H9 (cell line): Measurements from ENCODE around the gene FAM227A. TPM values are rescaled to one million over a fixed set of nuclear protein-coding genes. Genes with fewer than 3 reads are reported as not detected.
A peak's percentile ranks its signal among the peaks of the same experiment; 100 is the strongest.

Source experiments
- DNase-seq: peaks from one replicate; pipeline ENCODE4 v3.0.0-alpha.2; 2017
- H2AFZ ChIP-seq: one replicate; pipeline ENCODE4 v1.6.1; 2013; ENCODE audit warnings: mild to moderate bottlenecking, low read length, control low read depth, moderate library complexity
- H2AK5ac ChIP-seq: 2 replicates; pipeline ENCODE4 v1.6.1; 2013; ENCODE audit warnings: low read length, control low read depth, mixed read lengths; ENCODE audit not compliant: insufficient read length
- H2BK120ac ChIP-seq: one replicate; pipeline ENCODE4 v1.6.1; 2013; ENCODE audit warnings: low read depth, mild to moderate bottlenecking, low read length, control low read depth, inconsistent platforms; ENCODE audit not compliant: poor library complexity, severe bottlenecking
- H2BK12ac ChIP-seq: 2 replicates; pipeline ENCODE4 v1.6.1; 2013; ENCODE audit warnings: low read length, control low read depth, mixed read lengths, low read depth; ENCODE audit not compliant: insufficient read length
- H2BK15ac ChIP-seq: 2 replicates; pipeline ENCODE4 v1.6.1; 2013; ENCODE audit warnings: low read depth, low read length, control low read depth
- H2BK20ac ChIP-seq: one replicate; pipeline ENCODE4 v1.6.1; 2013; ENCODE audit warnings: low read depth, mild to moderate bottlenecking, low read length, control low read depth, inconsistent platforms; ENCODE audit not compliant: poor library complexity, severe bottlenecking
- H2BK5ac ChIP-seq: 2 replicates; pipeline ENCODE4 v1.6.1; 2013; ENCODE audit warnings: low read length, control low read depth, mixed read lengths; ENCODE audit not compliant: insufficient read length
- H3K14ac ChIP-seq: 2 replicates; pipeline ENCODE4 v1.6.1; 2013; ENCODE audit warnings: low read length, control low read depth; ENCODE audit not compliant: insufficient read depth
- H3K18ac ChIP-seq: 2 replicates; pipeline ENCODE4 v1.6.1; 2013; ENCODE audit warnings: low read depth, mild to moderate bottlenecking, mixed read lengths, low read length, control low read depth; ENCODE audit not compliant: insufficient read length
- H3K23ac ChIP-seq: 2 replicates; pipeline ENCODE4 v1.6.1; 2013; ENCODE audit warnings: low read length, control low read depth, mixed read lengths, low read depth; ENCODE audit not compliant: insufficient read length
- H3K23me2 ChIP-seq: 2 replicates; pipeline ENCODE4 v1.6.1; 2013; ENCODE audit warnings: low read depth, mild to moderate bottlenecking, mixed read lengths, low read length, control low read depth; ENCODE audit not compliant: insufficient read length, poor library complexity, severe bottlenecking
- H3K27ac ChIP-seq: 2 replicates; pipeline ENCODE4 v1.5.1; 2013; ENCODE audit warnings: low read length, control low read depth, mixed read lengths, low read depth; ENCODE audit not compliant: insufficient read length
- H3K27me3 ChIP-seq: 2 replicates; pipeline ENCODE4 v1.6.1; 2013; ENCODE audit warnings: low read length, control low read depth, inconsistent platforms; ENCODE audit not compliant: insufficient read depth
- H3K4ac ChIP-seq: 2 replicates; pipeline ENCODE4 v1.6.1; 2013; ENCODE audit warnings: low read depth, mild to moderate bottlenecking, control low read depth, inconsistent platforms, low read length, moderate library complexity
- H3K4me1 ChIP-seq: 2 replicates; pipeline ENCODE4 v1.6.1; 2013; ENCODE audit warnings: low read length, control low read depth, inconsistent platforms; ENCODE audit not compliant: insufficient read depth
- H3K4me2 ChIP-seq: 2 replicates; pipeline ENCODE4 v1.6.1; 2013; ENCODE audit warnings: low read length, control low read depth, mixed read lengths; ENCODE audit not compliant: insufficient read length, insufficient read depth
- H3K56ac ChIP-seq: 2 replicates; pipeline ENCODE4 v1.6.1; 2013; ENCODE audit warnings: low read depth, mild to moderate bottlenecking, mixed read lengths, low read length, control low read depth; ENCODE audit not compliant: insufficient read length
- H3K79me1 ChIP-seq: 2 replicates; pipeline ENCODE4 v1.6.1; 2013; ENCODE audit warnings: low read depth, mild to moderate bottlenecking, moderate library complexity, low read length, control low read depth, inconsistent platforms; ENCODE audit not compliant: insufficient read depth, poor library complexity, severe bottlenecking
- H3K79me2 ChIP-seq: 2 replicates; pipeline ENCODE4 v1.6.1; 2013; ENCODE audit warnings: low read length, control low read depth, inconsistent platforms; ENCODE audit not compliant: insufficient read depth
- H3K9ac ChIP-seq: 2 replicates; pipeline ENCODE4 v1.6.1; 2013; ENCODE audit warnings: low read length, control low read depth, mixed read lengths; ENCODE audit not compliant: insufficient read length; ENCODE audit errors: extremely low read depth
- H3K9me3 ChIP-seq: one replicate; pipeline ENCODE4 v1.6.1; 2013; ENCODE audit warnings: low read depth, low read length, inconsistent platforms; ENCODE audit not compliant: control insufficient read depth
- H3T11ph ChIP-seq: one replicate; pipeline ENCODE4 v1.6.1; 2013; ENCODE audit warnings: mild to moderate bottlenecking, low read length, control low read depth, inconsistent platforms
- H4K20me1 ChIP-seq: one replicate; pipeline ENCODE4 v1.6.1; 2013; ENCODE audit not compliant: control insufficient read depth, insufficient read length, insufficient read depth
- H4K5ac ChIP-seq: 2 replicates; pipeline ENCODE4 v1.6.1; 2013; ENCODE audit warnings: low read depth, mild to moderate bottlenecking, mixed read lengths, low read length, control low read depth; ENCODE audit not compliant: insufficient read length
- H4K8ac ChIP-seq: replicated peaks from 2 replicates; pipeline ENCODE4 v1.6.1; 2013; ENCODE audit warnings: low read length, control low read depth, mixed read lengths, low read depth; ENCODE audit not compliant: insufficient read length
- H4K91ac ChIP-seq: 2 replicates; pipeline ENCODE4 v1.6.1; 2013; ENCODE audit warnings: low read depth, mild to moderate bottlenecking, moderate library complexity, mixed read lengths, low read length, control low read depth; ENCODE audit not compliant: insufficient read length
- H3K27ac Mint-ChIP-seq, 3 experiments: 2 replicates in 2 of 3; 3 replicates in 1 of 3; pipeline ENCODE4 v1.8.0; 2020 to 2021; ENCODE audit warnings: mixed read lengths in 3 of 3, mild to moderate bottlenecking in 1 of 3, moderate library complexity in 1 of 3
- H3K27me3 Mint-ChIP-seq: 2 replicates; pipeline ENCODE4 v1.8.0; 2021; ENCODE audit warnings: low read depth, mild to moderate bottlenecking, moderate library complexity, mixed read lengths
- H3K36me3 Mint-ChIP-seq, 3 experiments: 2 replicates in 2 of 3; 3 replicates in 1 of 3; pipeline ENCODE4 v1.8.0; 2020 to 2021; ENCODE audit warnings: low read depth in 3 of 3, mixed read lengths in 3 of 3; ENCODE audit not compliant: insufficient read depth in 1 of 3
- H3K4me1 Mint-ChIP-seq, 2 experiments: 2 replicates each; pipeline ENCODE4 v1.8.0; 2020; ENCODE audit warnings: mixed read lengths in 2 of 2
- H3K4me3 Mint-ChIP-seq, 2 experiments: 2 replicates in 1 of 2; 3 replicates in 1 of 2; pipeline ENCODE4 v1.8.0; 2020 to 2021; ENCODE audit warnings: mild to moderate bottlenecking in 2 of 2, mixed read lengths in 2 of 2, moderate library complexity in 1 of 2
- H3K9me3 Mint-ChIP-seq, 2 experiments: 2 replicates in 1 of 2; 3 replicates in 1 of 2; pipeline ENCODE4 v1.8.0; 2020; ENCODE audit warnings: mild to moderate bottlenecking in 2 of 2, mixed read lengths in 2 of 2, moderate library complexity in 1 of 2
- WGBS: extraction: QIAGEN DNeasy Blood & Tissue Kit; methylation state at CpG from one replicate; pipeline ENCODE4 v1.1.7; 2013; ENCODE audit warnings: missing lambda C conversion rate, low lambda C conversion rate, mixed read lengths; ENCODE audit not compliant: insufficient read length; ENCODE audit errors: extremely low coverage; 5-methylcytosine and 5-hydroxymethylcytosine counted together
- total RNA-seq: library from RNA; stranded (reverse); gene quantifications from 2 replicates; pipeline ENCODE4 v1.2.1, GENCODE V29; 2021
- TF ChIP-seq, protein P1 (sequence below): fragments of 200-600 bp; sonication (generic); conservative IDR thresholded peaks from 3 replicates; pipeline ENCODE4 v1.8.0; 2021; ENCODE audit warnings: antibody characterized with exemption, mild to moderate bottlenecking

The FAM227A gene
- total RNA-seq, 1 experiment from 2014 or later, result 3.6 TPM

DNA sequence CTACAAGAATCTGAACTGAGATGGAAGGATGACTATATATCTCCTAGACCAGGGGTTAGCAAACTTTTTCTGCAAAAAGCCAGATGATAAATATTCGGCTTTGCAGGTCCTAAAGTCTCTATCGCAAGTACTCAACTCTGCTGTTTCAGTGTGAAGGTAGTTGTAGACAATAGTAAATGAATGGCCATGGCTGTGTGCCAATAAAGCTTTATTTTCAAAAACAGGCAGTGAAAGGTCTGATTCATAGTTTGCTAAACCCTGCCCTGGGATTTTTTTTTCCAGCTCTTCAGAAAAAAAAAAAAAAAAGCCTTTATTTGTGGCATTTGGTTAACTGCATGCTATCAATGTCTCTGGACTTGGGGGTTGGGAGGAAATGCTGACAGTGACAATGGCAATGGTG, 37.5 kb downstream of the FAM227A start:
- no peak overlapping the region for H3K27ac ChIP-seq
- peaks cover 31 to 52% (median 47%) of the 10 kb centered on the region in 3 experiments; a peak in 6 of 7 replicates for H3K36me3 Mint-ChIP-seq
- H3K4me1 ChIP-seq, result 0 out of 2 replicates have a peak, but pooled peaks cover 2% of the 10 kb centered on the region

More for the DNA sequence above, 37.5 kb downstream of the FAM227A start:
- H4K20me1 ChIP-seq, result no peaks in the 10 kb centered on the region
- H2BK5ac ChIP-seq, result no peak overlapping the region
- H4K91ac ChIP-seq, result no peak overlapping the region
- H2AK5ac ChIP-seq, result no peak overlapping the region
- H3K4me3 Mint-ChIP-seq, result no peak overlapping the region
- peaks cover 8 to 14% of the 10 kb centered on the region in 2 experiments for H3K4me1 Mint-ChIP-seq
- no peak overlapping the region for H3K4ac ChIP-seq
- TF ChIP-seq, protein P1, sequence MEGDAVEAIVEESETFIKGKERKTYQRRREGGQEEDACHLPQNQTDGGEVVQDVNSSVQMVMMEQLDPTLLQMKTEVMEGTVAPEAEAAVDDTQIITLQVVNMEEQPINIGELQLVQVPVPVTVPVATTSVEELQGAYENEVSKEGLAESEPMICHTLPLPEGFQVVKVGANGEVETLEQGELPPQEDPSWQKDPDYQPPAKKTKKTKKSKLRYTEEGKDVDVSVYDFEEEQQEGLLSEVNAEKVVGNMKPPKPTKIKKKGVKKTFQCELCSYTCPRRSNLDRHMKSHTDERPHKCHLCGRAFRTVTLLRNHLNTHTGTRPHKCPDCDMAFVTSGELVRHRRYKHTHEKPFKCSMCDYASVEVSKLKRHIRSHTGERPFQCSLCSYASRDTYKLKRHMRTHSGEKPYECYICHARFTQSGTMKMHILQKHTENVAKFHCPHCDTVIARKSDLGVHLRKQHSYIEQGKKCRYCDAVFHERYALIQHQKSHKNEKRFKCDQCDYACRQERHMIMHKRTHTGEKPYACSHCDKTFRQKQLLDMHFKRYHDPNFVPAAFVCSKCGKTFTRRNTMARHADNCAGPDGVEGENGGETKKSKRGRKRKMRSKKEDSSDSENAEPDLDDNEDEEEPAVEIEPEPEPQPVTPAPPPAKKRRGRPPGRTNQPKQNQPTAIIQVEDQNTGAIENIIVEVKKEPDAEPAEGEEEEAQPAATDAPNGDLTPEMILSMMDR, result no peak
- no peaks in the 10 kb centered on the region for H3K79me2 ChIP-seq
- H4K8ac ChIP-seq, result no peak overlapping the region
- no peak overlapping the region for H2BK15ac ChIP-seq
- H4K5ac ChIP-seq, result no peak overlapping the region
- no peak overlapping the region for H2BK120ac ChIP-seq
- no peak overlapping the region for H2AFZ ChIP-seq
- no peak overlapping the region for H3K18ac ChIP-seq
- H3K4me2 ChIP-seq, result no peak overlapping the region
- H3K27me3 ChIP-seq, result no peaks in the 10 kb centered on the region; the same call in 1 of the 2 replicates
- peak overlapping the region in 1 of 3 experiments; percentile 61; a peak in 2 of 7 replicates for H3K27ac Mint-ChIP-seq
- H2BK20ac ChIP-seq, result no peak overlapping the region
- no peak overlapping the region for H3K23ac ChIP-seq
- no peak overlapping the region for H2BK12ac ChIP-seq
- H3K9me3 Mint-ChIP-seq, result peaks cover 6 to 10% of the 10 kb centered on the region in 2 experiments; a peak in 4 of 5 replicates
- H3K9ac ChIP-seq, result no peak overlapping the region
- H3K27me3 Mint-ChIP-seq, result peaks cover 2% of the 10 kb centered on the region; the same call in 1 of the 2 replicates
- H3K9me3 ChIP-seq, result peaks cover 8% of the 10 kb centered on the region
- H3K56ac ChIP-seq, result no peak overlapping the region
- no peak overlapping the region for H3T11ph ChIP-seq
- DNase-seq, result no peak
- H3K23me2 ChIP-seq, result no peaks in the 10 kb centered on the region
- H3K14ac ChIP-seq, result no peak overlapping the region
- no CpG with 5 or more reads among the region's 2 CpGs for WGBS
- H3K79me1 ChIP-seq, result no peaks in the 10 kb centered on the region
